K562 (cell line): ENCODE data around the gene IPO13. TPM values are rescaled to one million over a fixed set of nuclear protein-coding genes. Genes with fewer than 3 reads are reported as not detected.

Source experiments
- CCNT2 ChIP-seq: IDR thresholded peaks from 2 replicates; pipeline ENCODE4 v1.6.1; 2011; ENCODE audit warnings: borderline replicate concordance, low read depth, mild to moderate bottlenecking, moderate library complexity, mixed read lengths, low read length; ENCODE audit not compliant: insufficient read length; ENCODE audit errors: extremely low read depth
- CHD4 ChIP-seq: fragments of 200-600 bp; sonication (generic); IDR thresholded peaks from 3 replicates; pipeline ENCODE4 v1.6.1; 2012; ENCODE audit warnings: low read depth, mild to moderate bottlenecking, mixed read lengths, low read length, inconsistent platforms; ENCODE audit not compliant: insufficient read depth, insufficient replicate concordance, poor library complexity, severe bottlenecking
- FOXP1 ChIP-seq: sonication (generic); formaldehyde crosslinking; IDR thresholded peaks from 2 replicates; pipeline ENCODE4 v1.8.0; 2022; ENCODE audit warnings: mild to moderate bottlenecking, missing genetic modification reagents
- GABPB1 ChIP-seq: sonication (generic); formaldehyde crosslinking; IDR thresholded peaks from 2 replicates; pipeline ENCODE4 v1.8.0; 2022; ENCODE audit warnings: mild to moderate bottlenecking, missing genetic modification reagents
- HNRNPL ChIP-seq: fragments of 200-400 bp; formaldehyde crosslinking; IDR thresholded peaks from 2 replicates; pipeline ENCODE4 v1.6.1; 2017; ENCODE audit warnings: low read depth, mild to moderate bottlenecking, low read length
- NFIC ChIP-seq: fragments of 450-650 bp; IDR thresholded peaks from 2 replicates; pipeline ENCODE4 v1.6.1; 2017; ENCODE audit warnings: mild to moderate bottlenecking, inconsistent platforms
- SAFB ChIP-seq: fragments of 200-400 bp; formaldehyde crosslinking; IDR thresholded peaks from 2 replicates; pipeline ENCODE4 v1.6.1; 2017; ENCODE audit warnings: low read depth, low read length, borderline replicate concordance
- WHSC1 ChIP-seq: IDR thresholded peaks from one replicate; pipeline ENCODE4 v1.6.1; 2012; ENCODE audit warnings: low read length, control low read depth, inconsistent platforms
- polyA plus RNA-seq, 8 experiments: library from polyadenylated mRNA; depleted of rRNA in 4 of 8; stranded (reverse) in 5 of 8; unstranded in 3 of 8; fragments of >200 nt; fragmentation: Nextera tagmentation in 2 of 8; fragmentation: Illumina TruSeq in 1 of 8; extraction: Ambion mirVana in 2 of 8; extraction: Trizol in 1 of 8; gene quantifications; 2 replicates each; pipeline versions ENCODE4 v1.2.1 to v1.2.3, GENCODE V29; 2011 to 2014; ENCODE audit warnings: inconsistent platforms in 1 of 8, missing spikeins in 1 of 8
- total RNA-seq, 7 experiments: library from RNA; depleted of rRNA in 6 of 7; stranded (reverse); fragments of >200 nt in 6 of 7; fragmentation: Illumina TruSeq in 2 of 7; extraction: Trizol in 2 of 7; gene quantifications; 2 replicates each; pipeline versions ENCODE4 v1.2.1 to v1.2.3, GENCODE V29; 2011 to 2021; ENCODE audit warnings: low replicate concordance in 1 of 7
- TF ChIP-seq, protein P1 (sequence below): sonication (generic); formaldehyde crosslinking; IDR thresholded peaks from 2 replicates; pipeline ENCODE4 v1.8.1; 2023; ENCODE audit warnings: mild to moderate bottlenecking, missing genetic modification reagents, moderate library complexity
- TF ChIP-seq, protein P2 (sequence below): fragments of 450-650 bp; IDR thresholded peaks from 2 replicates; pipeline ENCODE4 v1.6.1; 2017; ENCODE audit warnings: antibody characterized with exemption
- TF ChIP-seq, protein P3 (sequence below): sonication (generic); formaldehyde crosslinking; IDR thresholded peaks from 2 replicates; pipeline ENCODE4 v1.8.0; 2022; ENCODE audit warnings: missing genetic modification reagents, mild to moderate bottlenecking, borderline replicate concordance
- TF ChIP-seq, protein P4 (sequence below): fragments of 200-800 bp; sonication (Bioruptor generic); IDR thresholded peaks from 2 replicates; pipeline ENCODE4 v1.6.1; 2016; ENCODE audit warnings: missing genetic modification characterization, missing compliant biosample characterization

IPO13 gene
- total and polyA plus RNA-seq, 9 of the 15 experiments (the other 6 are each of a cell fraction or from before 2014, with no cell fraction given), result 7.0 to 30.8 (median 16.2) TPM

DNA sequence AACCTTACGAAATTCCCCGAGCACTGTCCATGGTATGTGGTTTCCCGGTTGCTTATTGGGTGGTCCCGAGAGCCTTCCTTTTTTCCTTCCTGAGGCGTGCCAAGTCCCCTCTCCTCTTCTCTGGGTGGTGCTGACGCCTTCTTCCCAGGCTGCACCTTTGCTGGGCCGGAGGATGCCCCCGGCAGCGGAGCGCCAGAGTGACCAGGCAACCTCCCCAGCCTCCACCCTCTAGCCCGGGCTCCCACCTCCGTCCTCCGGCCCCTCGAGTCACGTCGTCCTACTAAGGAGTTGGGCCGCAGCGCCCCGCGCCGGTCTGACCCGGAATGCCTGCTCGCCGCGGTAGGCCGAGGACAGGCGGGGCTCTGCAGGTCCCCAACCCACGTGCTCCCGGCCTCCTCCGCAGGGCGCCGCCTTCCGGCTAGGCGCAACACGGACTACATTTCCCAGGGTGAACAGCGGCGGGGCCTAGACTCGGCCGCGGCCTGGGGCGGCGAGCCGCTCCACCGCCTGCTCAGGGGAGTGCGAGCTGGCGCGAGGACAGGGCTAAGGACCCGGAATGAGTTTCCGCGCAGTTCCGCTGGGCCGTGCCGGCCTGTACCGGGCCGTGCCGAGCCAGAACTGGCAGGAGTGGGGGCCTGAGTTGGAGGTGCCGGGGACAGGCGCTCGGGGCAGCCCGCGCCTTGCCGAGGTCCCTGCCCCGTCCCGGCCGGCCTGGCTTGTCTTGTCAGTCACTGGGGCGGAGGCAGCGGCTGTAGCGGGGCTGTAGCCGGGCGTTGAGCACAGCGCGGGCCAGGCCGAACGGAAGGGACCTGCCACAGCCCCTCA, at the start of gene IPO13 (continued):
- 0 out of 2 replicates have a peak, but pooled peaks have one; percentile 17 for TF ChIP-seq HNRNPL
- peak; percentile 40; the same call in 1 of the 2 replicates for TF ChIP-seq NFIC
- no peak for TF ChIP-seq WHSC1
- TF ChIP-seq FOXP1 (CRISPR knock-in tag), result peak; percentile 98
- TF ChIP-seq, protein P1, sequence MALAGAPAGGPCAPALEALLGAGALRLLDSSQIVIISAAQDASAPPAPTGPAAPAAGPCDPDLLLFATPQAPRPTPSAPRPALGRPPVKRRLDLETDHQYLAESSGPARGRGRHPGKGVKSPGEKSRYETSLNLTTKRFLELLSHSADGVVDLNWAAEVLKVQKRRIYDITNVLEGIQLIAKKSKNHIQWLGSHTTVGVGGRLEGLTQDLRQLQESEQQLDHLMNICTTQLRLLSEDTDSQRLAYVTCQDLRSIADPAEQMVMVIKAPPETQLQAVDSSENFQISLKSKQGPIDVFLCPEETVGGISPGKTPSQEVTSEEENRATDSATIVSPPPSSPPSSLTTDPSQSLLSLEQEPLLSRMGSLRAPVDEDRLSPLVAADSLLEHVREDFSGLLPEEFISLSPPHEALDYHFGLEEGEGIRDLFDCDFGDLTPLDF (CRISPR knock-in tag), result peak; percentile 83; the same call in 1 of the 2 replicates
- TF ChIP-seq, protein P2, sequence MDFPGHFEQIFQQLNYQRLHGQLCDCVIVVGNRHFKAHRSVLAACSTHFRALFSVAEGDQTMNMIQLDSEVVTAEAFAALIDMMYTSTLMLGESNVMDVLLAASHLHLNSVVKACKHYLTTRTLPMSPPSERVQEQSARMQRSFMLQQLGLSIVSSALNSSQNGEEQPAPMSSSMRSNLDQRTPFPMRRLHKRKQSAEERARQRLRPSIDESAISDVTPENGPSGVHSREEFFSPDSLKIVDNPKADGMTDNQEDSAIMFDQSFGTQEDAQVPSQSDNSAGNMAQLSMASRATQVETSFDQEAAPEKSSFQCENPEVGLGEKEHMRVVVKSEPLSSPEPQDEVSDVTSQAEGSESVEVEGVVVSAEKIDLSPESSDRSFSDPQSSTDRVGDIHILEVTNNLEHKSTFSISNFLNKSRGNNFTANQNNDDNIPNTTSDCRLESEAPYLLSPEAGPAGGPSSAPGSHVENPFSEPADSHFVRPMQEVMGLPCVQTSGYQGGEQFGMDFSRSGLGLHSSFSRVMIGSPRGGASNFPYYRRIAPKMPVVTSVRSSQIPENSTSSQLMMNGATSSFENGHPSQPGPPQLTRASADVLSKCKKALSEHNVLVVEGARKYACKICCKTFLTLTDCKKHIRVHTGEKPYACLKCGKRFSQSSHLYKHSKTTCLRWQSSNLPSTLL, result no peak
- TF ChIP-seq CCNT2, result peak; percentile 57
- no peak for TF ChIP-seq SAFB
- TF ChIP-seq, protein P3, sequence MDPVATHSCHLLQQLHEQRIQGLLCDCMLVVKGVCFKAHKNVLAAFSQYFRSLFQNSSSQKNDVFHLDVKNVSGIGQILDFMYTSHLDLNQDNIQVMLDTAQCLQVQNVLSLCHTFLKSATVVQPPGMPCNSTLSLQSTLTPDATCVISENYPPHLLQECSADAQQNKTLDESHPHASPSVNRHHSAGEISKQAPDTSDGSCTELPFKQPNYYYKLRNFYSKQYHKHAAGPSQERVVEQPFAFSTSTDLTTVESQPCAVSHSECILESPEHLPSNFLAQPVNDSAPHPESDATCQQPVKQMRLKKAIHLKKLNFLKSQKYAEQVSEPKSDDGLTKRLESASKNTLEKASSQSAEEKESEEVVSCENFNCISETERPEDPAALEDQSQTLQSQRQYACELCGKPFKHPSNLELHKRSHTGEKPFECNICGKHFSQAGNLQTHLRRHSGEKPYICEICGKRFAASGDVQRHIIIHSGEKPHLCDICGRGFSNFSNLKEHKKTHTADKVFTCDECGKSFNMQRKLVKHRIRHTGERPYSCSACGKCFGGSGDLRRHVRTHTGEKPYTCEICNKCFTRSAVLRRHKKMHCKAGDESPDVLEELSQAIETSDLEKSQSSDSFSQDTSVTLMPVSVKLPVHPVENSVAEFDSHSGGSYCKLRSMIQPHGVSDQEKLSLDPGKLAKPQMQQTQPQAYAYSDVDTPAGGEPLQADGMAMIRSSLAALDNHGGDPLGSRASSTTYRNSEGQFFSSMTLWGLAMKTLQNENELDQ, result no peak
- TF ChIP-seq GABPB1 (CRISPR knock-in tag), result peak; percentile 95
- TF ChIP-seq, protein P4, sequence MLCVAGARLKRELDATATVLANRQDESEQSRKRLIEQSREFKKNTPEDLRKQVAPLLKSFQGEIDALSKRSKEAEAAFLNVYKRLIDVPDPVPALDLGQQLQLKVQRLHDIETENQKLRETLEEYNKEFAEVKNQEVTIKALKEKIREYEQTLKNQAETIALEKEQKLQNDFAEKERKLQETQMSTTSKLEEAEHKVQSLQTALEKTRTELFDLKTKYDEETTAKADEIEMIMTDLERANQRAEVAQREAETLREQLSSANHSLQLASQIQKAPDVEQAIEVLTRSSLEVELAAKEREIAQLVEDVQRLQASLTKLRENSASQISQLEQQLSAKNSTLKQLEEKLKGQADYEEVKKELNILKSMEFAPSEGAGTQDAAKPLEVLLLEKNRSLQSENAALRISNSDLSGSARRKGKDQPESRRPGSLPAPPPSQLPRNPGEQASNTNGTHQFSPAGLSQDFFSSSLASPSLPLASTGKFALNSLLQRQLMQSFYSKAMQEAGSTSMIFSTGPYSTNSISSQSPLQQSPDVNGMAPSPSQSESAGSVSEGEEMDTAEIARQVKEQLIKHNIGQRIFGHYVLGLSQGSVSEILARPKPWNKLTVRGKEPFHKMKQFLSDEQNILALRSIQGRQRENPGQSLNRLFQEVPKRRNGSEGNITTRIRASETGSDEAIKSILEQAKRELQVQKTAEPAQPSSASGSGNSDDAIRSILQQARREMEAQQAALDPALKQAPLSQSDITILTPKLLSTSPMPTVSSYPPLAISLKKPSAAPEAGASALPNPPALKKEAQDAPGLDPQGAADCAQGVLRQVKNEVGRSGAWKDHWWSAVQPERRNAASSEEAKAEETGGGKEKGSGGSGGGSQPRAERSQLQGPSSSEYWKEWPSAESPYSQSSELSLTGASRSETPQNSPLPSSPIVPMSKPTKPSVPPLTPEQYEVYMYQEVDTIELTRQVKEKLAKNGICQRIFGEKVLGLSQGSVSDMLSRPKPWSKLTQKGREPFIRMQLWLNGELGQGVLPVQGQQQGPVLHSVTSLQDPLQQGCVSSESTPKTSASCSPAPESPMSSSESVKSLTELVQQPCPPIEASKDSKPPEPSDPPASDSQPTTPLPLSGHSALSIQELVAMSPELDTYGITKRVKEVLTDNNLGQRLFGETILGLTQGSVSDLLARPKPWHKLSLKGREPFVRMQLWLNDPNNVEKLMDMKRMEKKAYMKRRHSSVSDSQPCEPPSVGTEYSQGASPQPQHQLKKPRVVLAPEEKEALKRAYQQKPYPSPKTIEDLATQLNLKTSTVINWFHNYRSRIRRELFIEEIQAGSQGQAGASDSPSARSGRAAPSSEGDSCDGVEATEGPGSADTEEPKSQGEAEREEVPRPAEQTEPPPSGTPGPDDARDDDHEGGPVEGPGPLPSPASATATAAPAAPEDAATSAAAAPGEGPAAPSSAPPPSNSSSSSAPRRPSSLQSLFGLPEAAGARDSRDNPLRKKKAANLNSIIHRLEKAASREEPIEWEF, result no peak
- peak; percentile 90 for TF ChIP-seq CHD4
